Lung microvascular endothelial cell (primary cell): ENCODE data around the gene GRM7. TPM values are rescaled to one million over a fixed set of nuclear protein-coding genes. Genes with fewer than 3 reads are reported as not detected.

Source experiments
- DNase-seq, 2 donors: peaks; one replicate each; pipeline versions ENCODE4 v3.0.0 to v3.0.0-alpha.2; 2010; ENCODE audit warnings: low read depth in 2 of 2
- total RNA-seq: library from RNA; depleted of rRNA; stranded (reverse); fragments of >200 nt; gene quantifications from 2 replicates; pipeline ENCODE4 v1.2.1, GENCODE V29; 2014

GRM7 gene
- total RNA-seq, 1 donor from 2014 or later, result not detected

DNA sequence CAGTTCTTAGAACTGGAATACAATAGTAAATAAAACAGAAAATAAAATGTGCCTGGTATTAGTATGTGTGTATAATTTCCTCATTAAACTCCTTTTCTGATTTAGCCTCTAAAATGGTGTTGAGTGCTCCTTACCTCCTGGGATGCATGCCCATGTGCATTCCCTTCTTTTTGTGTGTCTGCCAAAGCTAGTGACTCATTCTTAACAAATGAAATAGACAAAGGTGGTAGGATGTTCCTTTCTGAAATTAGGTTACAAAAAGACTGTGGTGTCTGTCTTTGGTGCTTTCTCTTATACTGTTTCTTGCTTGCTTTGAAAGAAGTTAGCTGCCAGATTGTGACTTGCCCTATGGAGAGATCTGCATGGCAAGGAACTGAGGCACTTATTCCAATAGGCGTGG, 623.7 kb downstream of the GRM7 start:
- peak; percentile 13 to 17 for DNase-seq

- DNase-seq, result no peak
Measured at GRCh38 chr3:7487763-7488162, 626.8 kb downstream of the GRM7 start.

DNA sequence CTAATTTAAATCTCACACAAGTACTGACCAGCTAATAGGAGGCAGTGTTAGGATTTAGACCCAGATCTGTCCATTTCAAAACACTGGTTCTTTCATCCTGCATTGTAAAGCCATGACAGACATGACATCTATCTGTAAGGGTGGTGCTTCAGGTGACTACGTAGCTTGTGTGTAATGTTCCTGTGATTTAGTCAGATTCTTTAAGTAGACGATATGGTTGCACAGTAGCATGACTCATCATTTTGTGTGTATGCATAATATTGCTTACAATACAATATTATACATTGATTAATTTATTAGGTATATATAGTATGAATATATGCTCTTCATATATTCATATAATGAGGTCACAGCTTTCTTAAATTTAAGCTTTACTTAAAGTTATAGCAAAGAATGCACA, 628.5 kb downstream of the GRM7 start:
- no peak for DNase-seq

GRCh38 chr3:7498715-7499114, 637.8 kb downstream of the GRM7 start:
- DNase-seq, result no peak

DNA sequence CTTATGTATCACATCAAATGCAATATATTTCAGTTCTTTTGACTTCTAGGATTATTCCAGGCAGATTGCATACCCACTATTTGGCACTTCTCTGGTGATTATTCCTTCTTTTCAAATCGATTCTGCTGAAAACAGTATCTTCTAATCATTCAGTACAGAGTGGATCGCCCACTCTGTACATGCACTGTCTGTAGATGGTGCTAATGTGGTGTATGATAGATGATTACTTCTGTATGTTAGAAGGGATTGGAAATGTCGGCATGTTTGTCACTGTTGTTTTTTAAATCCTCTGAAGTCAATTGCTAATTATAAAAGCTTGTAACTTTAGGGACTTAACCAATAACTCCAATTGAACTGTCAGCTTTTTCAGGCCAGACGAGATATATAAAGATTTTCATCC, 642.5 kb downstream of the GRM7 start:
- no peak for DNase-seq

DNA sequence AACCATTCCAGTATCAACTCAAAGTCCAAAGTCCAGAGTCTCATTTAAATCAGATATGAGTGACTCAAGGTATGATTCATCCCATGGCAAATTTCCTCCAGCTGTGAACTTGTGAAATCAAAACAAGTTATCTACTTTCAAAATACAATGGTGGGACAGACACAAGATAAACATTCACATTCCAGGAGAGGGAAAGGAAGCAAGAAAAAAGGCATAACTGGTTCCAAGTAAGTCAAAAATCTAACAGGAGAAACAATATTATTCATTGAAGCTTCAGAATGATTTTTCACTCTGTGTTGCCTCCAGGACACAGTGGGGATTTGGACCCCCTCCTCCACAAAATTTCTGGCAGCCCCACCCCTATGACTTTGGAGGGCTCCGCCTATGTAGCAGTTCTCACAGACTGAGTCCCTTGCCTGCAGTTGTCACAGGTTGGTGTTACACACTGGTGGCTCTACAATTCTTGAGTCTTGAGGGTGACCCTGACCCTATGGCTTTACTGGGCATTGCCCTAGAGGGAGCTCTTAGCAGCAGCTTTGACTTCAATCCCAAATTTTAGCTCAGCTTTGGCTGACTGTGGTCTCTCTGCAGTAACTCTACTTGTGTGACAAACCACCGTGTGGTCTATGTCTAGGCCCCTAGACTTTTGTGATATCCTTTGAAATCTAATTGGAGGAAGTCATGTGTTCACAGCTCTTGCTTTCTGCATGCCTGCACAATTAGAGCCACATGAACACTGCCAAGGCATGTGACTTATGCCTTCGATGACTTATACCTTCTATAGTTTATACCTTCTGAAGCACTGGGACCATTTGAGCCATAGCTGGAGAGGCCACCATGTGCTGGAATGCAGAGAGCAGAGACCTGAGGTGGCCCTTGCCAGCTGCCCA, 644.2 kb downstream of the GRM7 start:
- peak; percentile 93 to 99 for DNase-seq

- peak in 1 of 2 donors; percentile 30 for DNase-seq
Measured at GRCh38 chr3:7506606-7507180, 645.8 kb downstream of the GRM7 start.

DNA sequence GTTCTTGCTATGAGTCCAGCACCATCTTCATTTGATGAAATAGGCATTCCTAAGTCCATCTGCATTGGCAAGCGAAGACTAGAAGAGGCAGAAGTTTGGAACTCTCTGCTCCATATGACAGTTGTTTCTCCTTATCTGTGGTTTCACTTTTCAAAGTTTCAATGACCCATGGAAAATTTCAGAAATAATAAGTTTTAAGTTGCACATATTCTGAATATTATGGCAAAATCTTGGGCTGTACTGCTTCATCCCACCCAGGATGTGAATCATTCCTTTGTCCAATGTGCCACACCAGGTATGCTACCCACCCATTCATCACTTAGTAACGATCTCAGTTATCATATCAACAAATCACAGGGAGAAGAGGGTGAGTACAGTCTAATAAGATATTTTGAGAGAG, 647.9 kb downstream of the GRM7 start:
- peak in 1 of 2 donors; percentile 18 for DNase-seq

DNA sequence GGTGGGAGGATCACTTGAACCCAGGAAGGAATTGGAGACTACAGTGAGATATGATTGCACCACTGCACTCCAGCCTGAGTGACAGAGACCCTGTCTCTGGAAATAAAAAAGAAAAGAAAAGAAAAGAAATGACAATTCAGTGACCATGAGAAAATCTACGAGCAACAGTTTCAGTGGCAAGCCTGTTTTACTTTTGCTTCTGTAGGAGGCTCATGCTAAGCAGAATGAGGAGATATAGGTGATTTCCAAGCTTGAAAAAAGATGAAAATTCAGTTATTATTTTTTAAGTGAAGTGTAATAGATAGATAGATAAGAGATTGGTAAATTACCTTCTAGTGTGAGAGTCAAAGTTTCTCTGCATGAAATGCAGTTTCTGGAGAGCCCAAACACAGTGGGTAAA, 651.1 kb downstream of the GRM7 start:
- DNase-seq, result no peak

- DNase-seq, result no peak
Measured at GRCh38 chr3:7518026-7518425, 657.1 kb downstream of the GRM7 start.

- DNase-seq, result peak; percentile 38 to 66
Measured at GRCh38 chr3:7518456-7518855, 657.5 kb downstream of the GRM7 start.

- no peak for DNase-seq
Measured at GRCh38 chr3:7520059-7520458, 659.1 kb downstream of the GRM7 start.

DNA sequence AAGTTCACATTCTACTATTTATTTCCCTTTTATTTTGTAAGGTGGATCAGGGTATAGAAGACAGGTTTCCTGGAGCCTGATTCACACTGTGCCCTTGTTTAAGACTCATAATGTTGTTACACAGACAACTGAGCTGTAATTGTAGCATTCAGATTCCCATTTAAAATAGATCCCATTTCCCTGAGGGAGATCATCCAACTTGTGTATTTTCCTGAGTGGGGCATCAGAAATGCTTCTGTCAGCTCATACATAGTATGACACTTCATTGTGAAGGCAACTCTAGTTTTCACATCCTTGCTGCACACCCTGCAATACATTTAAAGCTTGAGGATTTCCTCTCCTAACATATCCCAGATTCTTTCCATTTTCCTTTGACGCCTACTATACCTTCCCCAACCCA, 659.7 kb downstream of the GRM7 start:
- DNase-seq, result no peak

DNA sequence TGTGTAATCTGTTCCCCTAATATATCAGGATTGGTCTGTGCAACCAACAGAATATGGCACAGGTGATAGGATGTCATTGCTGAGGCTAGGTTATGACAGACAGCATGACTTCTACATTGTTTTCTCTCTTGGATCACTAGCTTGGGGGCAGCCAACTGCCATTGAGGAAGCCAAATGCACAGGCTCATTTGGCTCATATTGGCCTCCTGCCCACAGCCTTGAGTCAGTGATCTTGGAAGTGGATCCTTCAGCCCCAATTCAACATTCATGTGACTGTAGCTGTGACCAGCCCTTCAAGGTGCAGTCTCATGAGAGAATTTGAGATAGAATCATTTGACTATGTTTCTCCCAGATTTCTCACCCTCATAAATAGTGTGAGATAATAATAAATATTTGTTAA, 675.6 kb downstream of the GRM7 start:
- DNase-seq, result peak in 1 of 2 donors; percentile 45

DNA sequence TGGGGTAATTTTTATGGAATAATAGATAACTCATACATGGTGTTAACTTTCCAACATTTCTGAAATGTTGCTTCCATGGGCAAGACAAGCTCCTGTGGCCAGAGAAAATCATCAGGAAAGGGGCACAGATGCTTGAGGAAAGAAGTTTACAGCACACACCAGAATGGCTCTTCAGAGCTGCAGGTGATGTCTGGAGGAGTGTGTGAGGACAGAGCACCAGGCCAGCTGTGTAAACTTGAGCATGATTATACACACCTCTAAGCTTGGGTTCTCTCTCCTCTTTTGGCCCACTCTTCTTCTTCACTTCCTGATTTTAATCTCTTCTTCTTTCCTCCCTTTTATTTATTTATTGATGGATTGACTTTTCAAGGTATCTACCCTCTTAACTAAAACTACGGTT, 676.0 kb downstream of the GRM7 start:
- no peak for DNase-seq

- DNase-seq, result peak; percentile 53 to 56
Measured at GRCh38 chr3:7543294-7543880, 682.5 kb downstream of the GRM7 start.

- peak in 1 of 2 donors; percentile 3 for DNase-seq
Measured at GRCh38 chr3:7545334-7545733, 684.4 kb downstream of the GRM7 start.

DNA sequence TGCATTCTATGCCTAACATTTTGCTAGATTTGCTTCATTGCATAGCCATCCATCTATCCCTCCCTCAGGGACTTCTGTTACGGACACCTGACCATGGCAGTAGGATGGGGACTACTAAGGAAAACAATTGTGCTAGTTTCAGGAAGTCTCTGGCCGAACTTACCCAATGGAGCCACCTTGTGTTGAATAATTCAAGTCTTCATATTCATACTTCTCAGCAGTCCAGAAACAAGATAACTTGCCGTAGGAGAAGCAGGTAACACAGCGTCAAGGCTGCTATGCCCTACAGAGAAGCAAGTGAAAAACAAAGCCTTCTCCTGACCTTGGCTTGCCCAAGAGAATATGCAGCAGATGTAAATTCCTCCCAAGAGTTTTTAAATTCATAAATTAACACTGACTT, 685.3 kb downstream of the GRM7 start:
- peak; percentile 58 to 84 for DNase-seq

DNA sequence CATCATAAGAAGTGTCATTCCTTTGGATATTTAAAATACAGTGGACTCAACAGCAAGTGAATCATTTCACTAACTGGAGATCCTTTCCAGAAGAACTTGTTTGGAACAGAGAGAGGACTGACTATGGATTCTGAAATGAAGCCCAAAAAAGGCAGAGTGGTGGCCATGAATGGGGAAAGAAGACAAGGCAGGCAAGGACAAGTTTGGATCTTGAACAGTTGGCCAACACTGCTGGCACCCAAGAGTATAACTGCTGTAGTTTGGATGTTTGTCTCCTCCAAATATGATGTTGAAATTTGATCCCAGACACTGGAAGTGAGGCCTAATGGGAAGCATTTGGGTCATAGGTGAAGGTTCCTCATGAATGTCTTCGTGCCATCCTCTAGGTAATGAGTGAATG, 686.9 kb downstream of the GRM7 start:
- DNase-seq, result no peak

DNA sequence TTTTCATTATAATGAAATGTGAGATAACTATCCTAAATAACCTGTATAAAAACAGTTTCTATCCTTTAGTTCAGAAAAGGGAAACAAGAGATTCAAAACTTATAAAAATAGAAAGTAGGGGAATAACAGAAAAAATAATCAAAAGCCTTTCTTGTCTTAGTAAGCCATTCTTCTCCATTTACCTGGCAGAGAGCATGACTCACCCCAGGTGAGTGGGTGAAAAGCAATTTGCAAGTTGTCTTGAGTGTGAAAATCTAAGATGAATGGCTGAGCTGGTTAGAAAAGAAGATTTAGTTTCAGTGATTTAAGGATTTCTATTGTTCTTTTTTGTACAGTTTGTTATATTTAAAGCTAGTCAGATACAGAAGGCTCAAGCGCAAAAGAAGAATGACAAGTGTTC, 702.0 kb downstream of the GRM7 start:
- no peak for DNase-seq

GRCh38 chr3:7565574-7565973, 704.7 kb downstream of the GRM7 start:
- no peak for DNase-seq

DNA sequence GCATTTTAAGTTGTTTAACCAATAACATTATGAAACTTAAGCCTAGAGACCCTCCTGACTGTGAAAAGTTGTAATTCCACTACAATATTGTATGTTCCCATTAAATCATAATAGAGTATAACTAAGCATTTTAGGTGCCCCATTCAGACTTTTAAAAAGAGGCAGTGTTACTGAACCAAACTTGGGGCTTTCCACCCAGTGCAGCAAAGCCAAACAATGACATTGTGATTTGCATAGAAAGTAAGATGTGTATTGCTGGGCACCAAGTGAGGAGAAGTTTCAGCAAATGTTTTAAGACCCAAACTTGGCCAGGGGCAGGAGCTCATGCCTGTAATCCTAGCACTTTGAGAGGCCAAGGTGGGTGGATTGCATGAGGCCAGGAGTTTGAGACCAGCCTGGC, 706.2 kb downstream of the GRM7 start:
- no peak for DNase-seq
